Measurements from ENCODE around the gene OTOF. TPM values are rescaled to one million over a fixed set of nuclear protein-coding genes. Genes with fewer than 3 reads are reported as not detected.

Gene OTOF
- total and polyA plus RNA-seq, 4 experiments from 2014 or later, result 0.55 to 0.91 (median 0.83) TPM

- ChIA-PET CTCF (ENCODE audit: partially characterized antibody) (no interaction called here), POLR2A (ENCODE audit: partially characterized antibody) (no interaction called here)
- H3K4me3 ChIP-seq (ENCODE audit: low read length in 2 of 2), result no peak overlapping the region
- Mint-ChIP-seq H3K27me3 (peaks cover 0 to 5% of the 10 kb centered on the region in 2 donors), H3K4me3 (no peak overlapping the region), H3K36me3 (no peaks in the 10 kb centered on the region), H3K4me1 (peaks cover 3 to 5% (median 5%) of the 10 kb centered on the region in 4 donors), H3K9me3 (no peaks in the 10 kb centered on the region), H3K27ac (no peak overlapping the region)
- H3K4me1 ChIP-seq (ENCODE audit: insufficient read depth, low read length), result no peaks in the 10 kb centered on the region
- no peaks in the 10 kb centered on the region for H3K27me3 ChIP-seq (ENCODE audit: insufficient read depth, low read length)
- H3K9me3 ChIP-seq (ENCODE audit: control insufficient read depth in 1 of 2, low read length in 2 of 2), result no peaks in the 10 kb centered on the region
- no peaks in the 10 kb centered on the region for H3K36me3 ChIP-seq (ENCODE audit: insufficient read depth, low read length)
- intact Hi-C loops (cut with micrococcal nuclease), result no loop called here
- no peak for DNase-seq
- H3K27ac ChIP-seq (ENCODE audit: low read depth, low read length), result no peak overlapping the region
These were observed 3.8 kb upstream of the OTOF start for GRCh38 chr2:26481706-26482105.

- no peaks in the 10 kb centered on the region for H3K4me1 ChIP-seq (ENCODE audit: insufficient read depth, low read length)
- H3K4me3 ChIP-seq (ENCODE audit: low read length in 2 of 2), result no peak overlapping the region
- Mint-ChIP-seq H3K27ac (no peak overlapping the region), H3K4me3 (no peak overlapping the region), H3K9me3 (no peaks in the 10 kb centered on the region), H3K27me3 (peaks cover 0 to 5% of the 10 kb centered on the region in 2 donors), H3K4me1 (peaks cover 3 to 5% (median 5%) of the 10 kb centered on the region in 4 donors), H3K36me3 (no peaks in the 10 kb centered on the region)
- H3K27me3 ChIP-seq (ENCODE audit: insufficient read depth, low read length), result no peaks in the 10 kb centered on the region
- no peak overlapping the region for H3K27ac ChIP-seq (ENCODE audit: low read depth, low read length)
- no peaks in the 10 kb centered on the region for H3K36me3 ChIP-seq (ENCODE audit: insufficient read depth, low read length)
- intact Hi-C loops (cut with micrococcal nuclease), result no loop called here
- H3K9me3 ChIP-seq (ENCODE audit: control insufficient read depth in 1 of 2, low read length in 2 of 2), result no peaks in the 10 kb centered on the region
- ChIA-PET POLR2A (ENCODE audit: partially characterized antibody) (no interaction called here), CTCF (ENCODE audit: partially characterized antibody) (interaction anchor here (0.5 kb wide), 1 partner anchor 691 kb away, joined by 3 read pairs; no protein-coding TSS in a partner anchor)
- DNase-seq, result peak in 1 of 5 donors; percentile 22
These were observed 2.9 kb upstream of the OTOF start for GRCh38 chr2:26480566-26481423.

- H3K27ac Mint-ChIP-seq, result no peak overlapping the region
- Histone ChIP-seq H3K4me3 (ENCODE audit: low read length in 2 of 2) (no peak overlapping the region), H3K36me3 (ENCODE audit: insufficient read depth, low read length) (no peaks in the 10 kb centered on the region), H3K27me3 (ENCODE audit: insufficient read depth, low read length) (no peaks in the 10 kb centered on the region), H3K4me1 (ENCODE audit: insufficient read depth, low read length) (no peaks in the 10 kb centered on the region), H3K27ac (ENCODE audit: low read depth, low read length) (no peak overlapping the region), H3K9me3 (ENCODE audit: control insufficient read depth in 1 of 2, low read length in 2 of 2) (no peaks in the 10 kb centered on the region)
- H3K9me3 Mint-ChIP-seq, result no peaks in the 10 kb centered on the region
- CTCF ChIA-PET (ENCODE audit: partially characterized antibody), result interaction anchor here (0.5 kb wide), 1 partner anchor 691 kb away, joined by 3 read pairs; no protein-coding TSS in a partner anchor
- no peak overlapping the region for H3K4me3 Mint-ChIP-seq
- POLR2A ChIA-PET (ENCODE audit: partially characterized antibody), result no interaction called here
- H3K27me3 Mint-ChIP-seq, result peaks cover 0 to 3% of the 10 kb centered on the region in 2 donors
- no peaks in the 10 kb centered on the region for H3K36me3 Mint-ChIP-seq
- peaks cover 4 to 5% (median 5%) of the 10 kb centered on the region in 4 donors for H3K4me1 Mint-ChIP-seq
- intact Hi-C loops (cut with micrococcal nuclease), result no loop called here
- DNase-seq, result peak in 1 of 5 donors; percentile 27
These were observed 2.1 kb upstream of the OTOF start for GRCh38 chr2:26479789-26480565.

- no peak for DNase-seq
- H3K9me3 Mint-ChIP-seq, result no peaks in the 10 kb centered on the region
These were observed 1.3 kb upstream of the OTOF start for GRCh38 chr2:26479131-26479788.

GRCh38 chr2:26478366-26478765, 442 bp upstream of the OTOF start:
- CTCF ChIA-PET (ENCODE audit: partially characterized antibody), result interaction anchor here (0.9 to 1.4 kb wide), 2 partner anchors 24 to 99 kb away, joined by 3 to 4 read pairs; no protein-coding TSS in a partner anchor
- POLR2A ChIA-PET (ENCODE audit: partially characterized antibody), result no interaction called here
- intact Hi-C loops (cut with micrococcal nuclease), result no loop called here

More at GRCh38 chr2:26479131-26479788, 1.3 kb upstream of the OTOF start:
- Mint-ChIP-seq H3K36me3 (no peaks in the 10 kb centered on the region), H3K4me1 (peaks cover 4 to 5% (median 5%) of the 10 kb centered on the region in 4 donors), H3K4me3 (no peak overlapping the region), H3K27me3 (peaks cover 0 to 3% of the 10 kb centered on the region in 2 donors), H3K27ac (no peak overlapping the region)
- no peaks in the 10 kb centered on the region for H3K27me3 ChIP-seq (ENCODE audit: insufficient read depth, low read length)
- CTCF ChIA-PET (ENCODE audit: partially characterized antibody), result interaction anchor here (0.9 kb wide), 1 partner anchor 98 kb away, joined by 3 read pairs; no protein-coding TSS in a partner anchor
- no peak overlapping the region for H3K4me3 ChIP-seq (ENCODE audit: low read length in 2 of 2)
- H3K27ac ChIP-seq (ENCODE audit: low read depth, low read length), result no peak overlapping the region
- POLR2A ChIA-PET (ENCODE audit: partially characterized antibody), result no interaction called here
- H3K4me1 ChIP-seq (ENCODE audit: insufficient read depth, low read length), result no peaks in the 10 kb centered on the region
- intact Hi-C loops (cut with micrococcal nuclease), result no loop called here
- H3K9me3 ChIP-seq (ENCODE audit: control insufficient read depth in 1 of 2, low read length in 2 of 2), result no peaks in the 10 kb centered on the region
- H3K36me3 ChIP-seq (ENCODE audit: insufficient read depth, low read length), result no peaks in the 10 kb centered on the region

GRCh38 chr2:26477126-26477910, 606 bp downstream of the OTOF start:
- DNase-seq, result peak in 1 of 5 donors; percentile 18
- Mint-ChIP-seq H3K9me3 (no peaks in the 10 kb centered on the region), H3K27ac (peak overlapping the region in 2 of 7 donors; percentile 42 to 52), H3K27me3 (peaks cover 0 to under 1% of the 10 kb centered on the region in 2 donors), H3K4me1 (peaks cover 4 to 5% (median 5%) of the 10 kb centered on the region in 4 donors), H3K36me3 (no peaks in the 10 kb centered on the region), H3K4me3 (peak overlapping the region; percentile 17 to 73 (median 54))
- Histone ChIP-seq H3K9me3 (ENCODE audit: control insufficient read depth in 1 of 2, low read length in 2 of 2) (no peaks in the 10 kb centered on the region), H3K36me3 (ENCODE audit: insufficient read depth, low read length) (no peaks in the 10 kb centered on the region), H3K27ac (ENCODE audit: low read depth, low read length) (no peak overlapping the region), H3K27me3 (ENCODE audit: insufficient read depth, low read length) (no peaks in the 10 kb centered on the region), H3K4me1 (ENCODE audit: insufficient read depth, low read length) (no peaks in the 10 kb centered on the region), H3K4me3 (ENCODE audit: low read length in 2 of 2) (no peak overlapping the region)
- ChIA-PET POLR2A (ENCODE audit: partially characterized antibody) (no interaction called here), CTCF (ENCODE audit: partially characterized antibody) (interaction anchor here (1.4 kb wide), 1 partner anchor 25 kb away, joined by 4 read pairs; no protein-coding TSS in a partner anchor)
- intact Hi-C loops (cut with micrococcal nuclease), result no loop called here

More at GRCh38 chr2:26478366-26478765, 442 bp upstream of the OTOF start:
- no peaks in the 10 kb centered on the region for H3K36me3 Mint-ChIP-seq
- H3K4me3 ChIP-seq (ENCODE audit: low read length in 2 of 2), result no peak overlapping the region
- H3K9me3 Mint-ChIP-seq, result no peaks in the 10 kb centered on the region
- no peaks in the 10 kb centered on the region for H3K27me3 ChIP-seq (ENCODE audit: insufficient read depth, low read length)
- DNase-seq, result no peak
- H3K4me3 Mint-ChIP-seq, result no peak overlapping the region
- H3K4me1 ChIP-seq (ENCODE audit: insufficient read depth, low read length), result no peaks in the 10 kb centered on the region
- H3K27me3 Mint-ChIP-seq, result peaks cover 0 to 3% of the 10 kb centered on the region in 2 donors
- no peaks in the 10 kb centered on the region for H3K36me3 ChIP-seq (ENCODE audit: insufficient read depth, low read length)
- no peak overlapping the region for H3K27ac Mint-ChIP-seq
- peaks cover 4 to 5% (median 5%) of the 10 kb centered on the region in 4 donors for H3K4me1 Mint-ChIP-seq
- H3K27ac ChIP-seq (ENCODE audit: low read depth, low read length), result no peak overlapping the region
- H3K9me3 ChIP-seq (ENCODE audit: control insufficient read depth in 1 of 2, low read length in 2 of 2), result no peaks in the 10 kb centered on the region
